HepG2 (cell line): Measurements from ENCODE around the gene MST1R. TPM values are rescaled to one million over a fixed set of nuclear protein-coding genes. Genes with fewer than 3 reads are reported as not detected.
A peak's percentile ranks its signal among the peaks of the same experiment; 100 is the strongest.

ENCODE experiments used
- ASH2L ChIP-seq: fragments of 300-600, 200-600 bp; sonication (generic); IDR thresholded peaks from 2 replicates; pipeline ENCODE4 v1.7.0; 2017; ENCODE audit warnings: low read depth, mild to moderate bottlenecking, moderate library complexity, mixed read lengths, low read length; ENCODE audit not compliant: insufficient read length
- ATF7 ChIP-seq, 2 experiments: fragments of 450-650 bp in 1 of 2; sonication (generic) in 1 of 2; formaldehyde crosslinking in 1 of 2; IDR thresholded peaks; 2 replicates each; pipeline versions ENCODE4 v1.4.0 to v1.6.1; 2016 to 2020; ENCODE audit warnings: antibody characterized with exemption in 1 of 2, mild to moderate bottlenecking in 1 of 2, missing genetic modification reagents in 1 of 2
- ERF ChIP-seq: IDR thresholded peaks from 2 replicates; pipeline ENCODE4 v1.6.1; 2018; ENCODE audit warnings: missing biosample characterization, missing genetic modification reagents
- HNF1B ChIP-seq: sonication (generic); formaldehyde crosslinking; IDR thresholded peaks from 2 replicates; pipeline ENCODE4 v1.5.1; 2020; ENCODE audit warnings: mild to moderate bottlenecking, moderate library complexity, missing genetic modification reagents
- KDM6A ChIP-seq: IDR thresholded peaks from 2 replicates; pipeline ENCODE4 v1.6.1; 2016; ENCODE audit warnings: low read depth
- PAWR ChIP-seq: sonication (generic); formaldehyde crosslinking; IDR thresholded peaks from 2 replicates; pipeline ENCODE4 v1.4.0; 2020; ENCODE audit warnings: missing genetic modification reagents, mild to moderate bottlenecking, borderline replicate concordance
- PLSCR1 ChIP-seq: sonication (generic); formaldehyde crosslinking; IDR thresholded peaks from 2 replicates; pipeline ENCODE4 v1.5.0; 2020; ENCODE audit warnings: missing genetic modification reagents, mild to moderate bottlenecking, borderline replicate concordance
- POLR2AphosphoS2 ChIP-seq: IDR thresholded peaks from 2 replicates; pipeline ENCODE4 v1.6.1; 2011; ENCODE audit warnings: low read depth, low read length, improper control_type of control experiment
- RFX3 ChIP-seq: IDR thresholded peaks from 2 replicates; pipeline ENCODE4 v1.6.1; 2016; ENCODE audit warnings: missing biosample characterization, missing genetic modification reagents
- RFXANK ChIP-seq: IDR thresholded peaks from 2 replicates; pipeline ENCODE4 v1.6.1; 2016
- ZBTB20 ChIP-seq: sonication (generic); formaldehyde crosslinking; IDR thresholded peaks from 2 replicates; pipeline ENCODE4 v1.8.1; 2023; ENCODE audit warnings: missing genetic modification reagents, low read depth, mild to moderate bottlenecking, borderline replicate concordance
- ZBTB49 ChIP-seq: sonication (generic); formaldehyde crosslinking; IDR thresholded peaks from 2 replicates; pipeline ENCODE4 v1.4.0; 2020; ENCODE audit warnings: missing genetic modification reagents, borderline replicate concordance
- ZNF292 ChIP-seq: sonication (generic); formaldehyde crosslinking; IDR thresholded peaks from 2 replicates; pipeline ENCODE4 v1.8.1; 2022; ENCODE audit warnings: mild to moderate bottlenecking, low read depth, missing genetic modification reagents, borderline replicate concordance
- ZNF318 ChIP-seq: sonication (generic); formaldehyde crosslinking; IDR thresholded peaks from 2 replicates; pipeline ENCODE4 v1.4.0; 2020; ENCODE audit warnings: mild to moderate bottlenecking, missing genetic modification reagents
- ZNF564 ChIP-seq: sonication (generic); formaldehyde crosslinking; IDR thresholded peaks from 2 replicates; pipeline ENCODE4 v1.8.1; 2023; ENCODE audit warnings: mild to moderate bottlenecking, missing genetic modification reagents
- polyA plus RNA-seq, 8 experiments: library from polyadenylated mRNA; depleted of rRNA in 3 of 8; stranded (reverse) in 7 of 8; unstranded in 1 of 8; fragments of >200 nt; fragmentation: Illumina TruSeq in 4 of 8; extraction: Trizol in 4 of 8; gene quantifications; 2 replicates each; pipeline versions ENCODE4 v1.2.1 to v1.2.3, GENCODE V29; 2011 to 2016; ENCODE audit warnings: low read depth in 4 of 8, missing spikeins in 1 of 8, mixed read lengths in 1 of 8; ENCODE audit not compliant: insufficient read depth in 1 of 8
- total RNA-seq, 5 experiments: library from RNA; depleted of rRNA; stranded (reverse); fragments of >200 nt; fragmentation: Illumina TruSeq; extraction: Trizol; gene quantifications; 2 replicates each; pipeline ENCODE4 v1.2.3, GENCODE V29; 2016; ENCODE audit warnings: low read depth in 1 of 5

The MST1R gene
- total and polyA plus RNA-seq, 2 of the 13 experiments (the other 11 are each of a cell fraction or from before 2014, with no cell fraction given): 0.11 to 0.77 TPM

- no peak for TF ChIP-seq ZBTB49 (CRISPR knock-in tag)
- no peak for TF ChIP-seq ZBTB20 (CRISPR knock-in tag)
- TF ChIP-seq PAWR (CRISPR knock-in tag): no peak
- TF ChIP-seq ASH2L: peak; percentile 94
- TF ChIP-seq ERF (CRISPR knock-in tag): 0 out of 2 replicates have a peak, but pooled peaks have one; percentile 85
- TF ChIP-seq ZNF318 (CRISPR knock-in tag): no peak
- TF ChIP-seq RFX3: peak; percentile 35; the same call in 1 of the 2 replicates
- no peak for TF ChIP-seq ATF7 (IDR thresholded peaks at IDR 0.05)
- 0 out of 2 replicates have a peak, but pooled peaks have one; percentile 33 for TF ChIP-seq ATF7 (CRISPR knock-in tag; IDR thresholded peaks at IDR 0.05)
- TF ChIP-seq KDM6A (CRISPR knock-in tag): no peak
- no peak for TF ChIP-seq POLR2AphosphoS2
- peak; percentile 39; the same call in 1 of the 2 replicates for TF ChIP-seq RFXANK (CRISPR knock-in tag)
- no peak for TF ChIP-seq PLSCR1
- TF ChIP-seq ZNF564: peak; percentile 12; the same call in 1 of the 2 replicates
- TF ChIP-seq ZNF292 (CRISPR knock-in tag): no peak
- peak; percentile 60 for TF ChIP-seq HNF1B (CRISPR knock-in tag)
Observed at GRCh38 chr3:49939858-49940666, 36.4 kb upstream of the MST1R start, which contains the start of gene RBM6 (continued).
